Gastroesophageal sphincter (tissue), 3 donors: ENCODE data around the gene LMX1B.

Source experiments
- POLR2A ChIP-seq, 2 donors: fragments of 450-650 bp; IDR thresholded peaks; one replicate each; pipeline ENCODE4 v1.6.1; 2017; ENCODE audit warnings: antibody characterized with exemption in 2 of 2, mild to moderate bottlenecking in 2 of 2, moderate library complexity in 1 of 2
- POLR2AphosphoS5 ChIP-seq: sonication (generic); formaldehyde crosslinking; IDR thresholded peaks from one replicate; pipeline ENCODE4 v1.6.1; 2017; ENCODE audit warnings: antibody characterized with exemption
- TF ChIP-seq, protein P1 (sequence below), 4 experiments: fragments of 200-600 bp in 2 of 4; fragments of 450-650 bp in 2 of 4; sonication (generic) in 1 of 4; IDR thresholded peaks; one replicate each; pipeline ENCODE4 v1.5.1; 2017 to 2019; ENCODE audit warnings: antibody characterized with exemption in 4 of 4, mild to moderate bottlenecking in 2 of 4, moderate library complexity in 2 of 4

DNA sequence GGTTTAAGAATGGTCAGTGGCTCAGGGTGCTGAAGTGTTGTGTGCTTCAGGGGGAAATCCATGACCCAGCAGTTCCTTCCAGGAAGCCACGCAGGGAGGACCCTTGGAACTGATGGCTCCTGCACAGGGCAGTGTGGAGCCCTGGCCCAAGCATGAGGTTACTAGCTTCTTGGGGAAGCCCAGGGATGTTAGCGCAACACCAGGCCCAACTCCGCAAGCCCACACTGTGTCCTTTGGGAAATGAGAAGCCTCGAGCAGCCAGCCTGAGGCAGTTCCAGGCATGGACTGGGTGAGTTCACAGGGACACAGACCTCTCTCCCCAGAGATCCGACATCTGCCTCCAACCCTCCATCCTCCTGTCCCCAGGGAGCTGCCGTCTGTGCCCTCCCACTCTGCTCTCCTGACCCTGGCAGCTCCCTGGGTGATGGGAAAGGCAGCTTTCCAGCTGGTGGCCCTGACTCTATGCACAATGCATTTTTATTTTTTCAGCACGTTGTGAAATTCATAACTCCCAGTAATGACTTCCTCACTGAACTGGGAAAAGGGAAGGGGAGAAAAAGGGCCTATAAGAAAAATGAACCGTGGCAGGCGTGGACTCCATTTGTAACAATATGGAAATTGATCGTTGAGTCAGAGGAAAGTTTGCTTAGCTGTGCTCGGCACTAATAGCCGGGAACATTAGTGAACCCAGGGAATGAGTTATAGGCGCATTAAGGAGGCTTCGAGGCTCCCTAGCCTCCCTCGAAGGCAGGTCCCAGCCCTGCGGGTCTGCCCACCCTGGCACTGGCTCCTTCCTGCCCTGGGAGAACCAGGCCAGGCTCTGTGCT is 34.1 kb downstream of the LMX1B start:
- TF ChIP-seq POLR2A (IDR thresholded peaks at IDR 0.05) (no peak), POLR2AphosphoS5 (no peak)
- TF ChIP-seq, protein P1, sequence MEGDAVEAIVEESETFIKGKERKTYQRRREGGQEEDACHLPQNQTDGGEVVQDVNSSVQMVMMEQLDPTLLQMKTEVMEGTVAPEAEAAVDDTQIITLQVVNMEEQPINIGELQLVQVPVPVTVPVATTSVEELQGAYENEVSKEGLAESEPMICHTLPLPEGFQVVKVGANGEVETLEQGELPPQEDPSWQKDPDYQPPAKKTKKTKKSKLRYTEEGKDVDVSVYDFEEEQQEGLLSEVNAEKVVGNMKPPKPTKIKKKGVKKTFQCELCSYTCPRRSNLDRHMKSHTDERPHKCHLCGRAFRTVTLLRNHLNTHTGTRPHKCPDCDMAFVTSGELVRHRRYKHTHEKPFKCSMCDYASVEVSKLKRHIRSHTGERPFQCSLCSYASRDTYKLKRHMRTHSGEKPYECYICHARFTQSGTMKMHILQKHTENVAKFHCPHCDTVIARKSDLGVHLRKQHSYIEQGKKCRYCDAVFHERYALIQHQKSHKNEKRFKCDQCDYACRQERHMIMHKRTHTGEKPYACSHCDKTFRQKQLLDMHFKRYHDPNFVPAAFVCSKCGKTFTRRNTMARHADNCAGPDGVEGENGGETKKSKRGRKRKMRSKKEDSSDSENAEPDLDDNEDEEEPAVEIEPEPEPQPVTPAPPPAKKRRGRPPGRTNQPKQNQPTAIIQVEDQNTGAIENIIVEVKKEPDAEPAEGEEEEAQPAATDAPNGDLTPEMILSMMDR (IDR thresholded peaks at IDR 0.05) = no peak
